ENCODE results near the gene CEP192.
"Not testable (repeated sequence)": the region's sequence is repeated elsewhere in the genome, so short reads cannot be mapped to it uniquely, and the experiment has no call there.

Gene CEP192

GRCh38 chr18:12990967-12991820 lies at the start of gene CEP192:
Gene CEP192 (plus strand): TSS chr18:12991362. CDS start chr18:12999425, 8,063 bp downstream.
- peak; percentile 99 for DNase-seq (ENCODE audit: low spot score)

GRCh38 chr18:12943215-12943614 lies 47.9 kb upstream of the CEP192 start:
- no peak for DNase-seq (ENCODE audit: low spot score)

- no peak for DNase-seq (ENCODE audit: low spot score)
Observed at GRCh38 chr18:12944709-12945108, 46.5 kb upstream of the CEP192 start.

GRCh38 chr18:12946549-12947284 lies 44.4 kb upstream of the CEP192 start:
- DNase-seq (ENCODE audit: low spot score), result peak; percentile 67

- DNase-seq (ENCODE audit: low spot score), result peak; percentile 99
Observed at GRCh38 chr18:12947285-12948049, 43.7 kb upstream of the CEP192 start, which contains the start of gene SEH1L. Gene SEH1L (plus strand): TSS chr18:12948011. CDS start chr18:12948122, 111 bp downstream.

GRCh38 chr18:12948050-12948804 lies 42.9 kb upstream of the CEP192 start:
- DNase-seq (ENCODE audit: low spot score), result peak; percentile 92

GRCh38 chr18:12958478-12958877 lies 32.7 kb upstream of the CEP192 start:
- DNase-seq (ENCODE audit: low spot score), result no peak

GRCh38 chr18:12960395-12960794 lies 30.8 kb upstream of the CEP192 start:
- DNase-seq (ENCODE audit: low spot score), result no peak

- DNase-seq (ENCODE audit: low spot score), result no peak
Observed at GRCh38 chr18:12960853-12961397, 30.2 kb upstream of the CEP192 start.

GRCh38 chr18:12963069-12963468 lies 28.1 kb upstream of the CEP192 start:
- no peak for DNase-seq (ENCODE audit: low spot score)

- no peak for DNase-seq (ENCODE audit: low spot score)
Observed at GRCh38 chr18:12968115-12968514, 23.0 kb upstream of the CEP192 start.

GRCh38 chr18:12968619-12969018 lies 22.5 kb upstream of the CEP192 start:
- no peak for DNase-seq (ENCODE audit: low spot score)

- DNase-seq (ENCODE audit: low spot score), result no peak
Observed at GRCh38 chr18:12973562-12974213, 17.5 kb upstream of the CEP192 start.

GRCh38 chr18:12975488-12975887 lies 15.7 kb upstream of the CEP192 start:
- no peak for DNase-seq (ENCODE audit: low spot score)

- no peak for DNase-seq (ENCODE audit: low spot score)
Observed at GRCh38 chr18:12976305-12976704, 14.9 kb upstream of the CEP192 start.

- not testable (repeated sequence) for DNase-seq (ENCODE audit: low spot score)
Observed at GRCh38 chr18:12980065-12980464, 11.1 kb upstream of the CEP192 start.

- DNase-seq (ENCODE audit: low spot score), result no peak
Observed at GRCh38 chr18:12989397-12990122, 1.6 kb upstream of the CEP192 start.

GRCh38 chr18:12990123-12990475 lies 1.1 kb upstream of the CEP192 start:
- DNase-seq (ENCODE audit: low spot score), result no peak

GRCh38 chr18:12990641-12990966 lies 558 bp upstream of the CEP192 start:
- no peak for DNase-seq (ENCODE audit: low spot score)

- no peak for DNase-seq (ENCODE audit: low spot score)
Observed at GRCh38 chr18:12991821-12992179, 638 bp downstream of the CEP192 start.

Data from AG08396 (cell line).